Fibroblast of the aortic adventitia (primary cell): ENCODE measurements around the gene HSPBAP1. TPM values are rescaled to one million over a fixed set of nuclear protein-coding genes. Genes with fewer than 3 reads are reported as not detected.

ENCODE experiments used
- DNase-seq: peaks from one replicate; pipeline ENCODE4 v3.0.0-alpha.2; 2010; ENCODE audit warnings: low read depth
- H3K4me3 ChIP-seq: 2 replicates; pipeline ENCODE4 v1.5.1; 2011; ENCODE audit warnings: low read depth, mild to moderate bottlenecking, control low read depth, low read length, moderate library complexity
- total RNA-seq: library from RNA; depleted of rRNA; stranded (reverse); fragments of >200 nt; gene quantifications from 2 replicates; pipeline ENCODE4 v1.2.3, GENCODE V29; 2012; ENCODE audit warnings: low replicate concordance
- TF ChIP-seq, protein P1 (sequence below): IDR thresholded peaks from 2 replicates; pipeline ENCODE4 v1.5.1; 2011; ENCODE audit warnings: mild to moderate bottlenecking, low read length, control low read depth, inconsistent platforms; ENCODE audit not compliant: insufficient read depth

Gene HSPBAP1
- total RNA-seq, 1 donor = 9.6 TPM

DNA sequence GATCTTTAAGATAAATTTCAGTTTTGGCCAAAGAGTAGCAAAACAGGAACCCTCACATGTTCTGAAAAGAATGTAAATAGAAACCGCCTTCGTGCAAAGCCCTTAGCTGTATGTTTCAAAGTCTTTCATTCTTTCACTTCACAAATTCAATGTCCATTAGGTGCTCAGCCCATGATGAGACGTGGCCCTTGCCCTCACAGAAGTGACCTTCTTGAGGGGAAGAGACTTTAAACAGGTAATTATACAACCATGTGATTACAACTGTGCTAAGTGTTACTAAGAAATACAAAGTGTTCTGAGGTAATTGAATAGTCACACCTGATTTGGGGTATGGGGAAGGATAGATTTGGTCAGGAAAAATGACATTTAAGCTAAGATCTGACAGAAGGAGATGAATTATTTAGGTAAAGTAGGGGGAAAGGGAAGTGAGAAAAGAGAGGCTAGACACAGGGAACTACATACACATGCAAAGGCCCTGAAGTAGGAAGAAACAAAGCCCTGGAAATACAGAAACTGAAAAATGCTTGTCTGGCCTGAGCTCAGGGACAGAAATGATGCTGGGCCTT lies 19.6 kb downstream of the HSPBAP1 start:
- DNase-seq = no peak
- no peak overlapping the region for H3K4me3 ChIP-seq
- TF ChIP-seq, protein P1, sequence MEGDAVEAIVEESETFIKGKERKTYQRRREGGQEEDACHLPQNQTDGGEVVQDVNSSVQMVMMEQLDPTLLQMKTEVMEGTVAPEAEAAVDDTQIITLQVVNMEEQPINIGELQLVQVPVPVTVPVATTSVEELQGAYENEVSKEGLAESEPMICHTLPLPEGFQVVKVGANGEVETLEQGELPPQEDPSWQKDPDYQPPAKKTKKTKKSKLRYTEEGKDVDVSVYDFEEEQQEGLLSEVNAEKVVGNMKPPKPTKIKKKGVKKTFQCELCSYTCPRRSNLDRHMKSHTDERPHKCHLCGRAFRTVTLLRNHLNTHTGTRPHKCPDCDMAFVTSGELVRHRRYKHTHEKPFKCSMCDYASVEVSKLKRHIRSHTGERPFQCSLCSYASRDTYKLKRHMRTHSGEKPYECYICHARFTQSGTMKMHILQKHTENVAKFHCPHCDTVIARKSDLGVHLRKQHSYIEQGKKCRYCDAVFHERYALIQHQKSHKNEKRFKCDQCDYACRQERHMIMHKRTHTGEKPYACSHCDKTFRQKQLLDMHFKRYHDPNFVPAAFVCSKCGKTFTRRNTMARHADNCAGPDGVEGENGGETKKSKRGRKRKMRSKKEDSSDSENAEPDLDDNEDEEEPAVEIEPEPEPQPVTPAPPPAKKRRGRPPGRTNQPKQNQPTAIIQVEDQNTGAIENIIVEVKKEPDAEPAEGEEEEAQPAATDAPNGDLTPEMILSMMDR = no peak

DNA sequence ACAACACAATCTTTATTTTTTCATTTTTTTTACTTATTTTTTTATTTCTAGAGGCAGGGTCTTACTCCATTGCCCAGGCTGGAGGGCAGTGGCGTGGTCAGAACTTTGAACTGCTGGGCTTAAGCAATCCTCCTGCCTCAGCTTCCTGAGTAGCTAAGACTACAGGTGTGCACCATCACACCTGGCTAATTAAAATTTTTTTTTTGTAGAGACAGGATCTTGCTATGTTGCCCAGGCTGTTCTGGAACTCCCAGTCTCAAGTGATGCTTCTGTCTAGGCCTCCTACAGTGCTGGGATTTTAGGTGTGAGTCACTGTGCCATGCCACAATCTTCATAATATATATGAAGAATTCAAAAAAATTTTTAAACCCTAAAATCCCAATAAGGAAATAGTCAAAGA lies 20.8 kb downstream of the HSPBAP1 start:
- TF ChIP-seq, protein P1 = no peak
- DNase-seq = no peak
- H3K4me3 ChIP-seq = no peak overlapping the region

DNA sequence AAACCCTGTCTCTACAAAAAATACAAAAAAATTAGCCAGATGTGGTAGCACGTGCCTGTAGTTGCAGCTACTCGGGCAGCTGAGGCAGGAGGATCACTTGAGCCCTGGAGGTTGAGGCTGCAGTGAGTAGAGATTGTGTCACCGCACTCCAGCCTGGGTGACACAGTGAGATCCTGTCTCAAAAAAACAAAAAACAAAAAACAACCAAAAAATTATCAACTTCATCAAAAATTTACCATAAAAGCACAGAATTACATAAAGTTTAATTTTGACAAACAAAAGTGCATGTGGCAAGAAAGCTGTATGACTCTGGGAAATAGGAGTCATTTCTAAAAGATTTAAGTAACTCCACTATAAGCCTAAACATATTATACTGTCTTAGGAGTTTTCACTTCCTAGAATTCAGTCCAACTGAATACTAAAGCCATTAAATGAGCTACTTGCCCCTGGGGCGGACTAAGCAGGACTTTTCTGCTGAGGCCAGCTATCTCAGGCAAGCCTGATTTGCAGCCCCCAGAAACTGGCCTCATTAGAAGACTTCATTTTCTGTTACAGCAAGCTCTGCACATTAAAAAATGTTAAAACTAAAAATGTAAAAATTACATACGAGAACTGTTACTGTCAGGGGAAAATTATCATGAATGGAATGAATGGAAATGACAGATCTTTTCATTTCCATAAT lies 23.0 kb downstream of the HSPBAP1 start:
- no peak overlapping the region for H3K4me3 ChIP-seq
- TF ChIP-seq, protein P1 = no peak
- DNase-seq = no peak

DNA sequence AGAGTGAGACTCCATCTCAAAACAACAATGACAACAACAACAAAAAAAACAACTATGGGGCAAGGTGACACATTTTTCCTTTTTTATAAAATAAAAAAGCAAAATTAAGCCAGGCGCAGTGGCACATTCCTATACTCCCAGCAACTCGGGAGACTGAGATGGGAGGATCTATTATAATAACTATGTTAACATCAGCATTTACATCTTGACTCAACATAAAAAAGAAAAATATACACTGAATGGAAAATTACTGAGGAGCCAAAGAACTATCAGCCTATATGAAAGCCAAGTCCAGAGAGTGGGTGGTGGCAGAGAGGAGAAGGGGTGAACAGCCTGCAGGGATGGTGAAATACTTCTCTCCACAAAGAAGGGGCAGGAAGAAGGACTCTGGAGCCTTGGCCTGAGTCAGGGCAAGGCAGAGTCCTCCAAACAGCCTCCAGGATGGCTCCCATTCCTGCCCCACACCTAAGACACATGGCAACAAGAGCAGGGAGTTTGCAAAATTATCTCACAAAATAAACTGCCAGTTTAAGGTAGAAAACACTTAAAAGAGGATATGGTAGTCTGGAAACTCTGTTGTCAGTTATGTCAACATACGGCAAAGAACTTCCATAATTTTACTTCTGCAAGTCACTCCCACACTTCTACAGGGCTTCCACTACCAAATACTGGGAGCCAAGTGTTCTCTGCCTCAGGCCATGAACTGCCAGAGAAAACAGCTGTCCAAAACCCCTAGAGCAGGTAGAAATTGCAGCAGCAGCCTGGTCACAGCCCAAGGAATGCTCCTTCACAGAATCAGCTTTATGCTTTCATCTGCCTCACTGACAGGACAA lies 25.9 kb downstream of the HSPBAP1 start:
- H3K4me3 ChIP-seq = no peak overlapping the region
- DNase-seq = no peak
- TF ChIP-seq, protein P1 = no peak

DNA sequence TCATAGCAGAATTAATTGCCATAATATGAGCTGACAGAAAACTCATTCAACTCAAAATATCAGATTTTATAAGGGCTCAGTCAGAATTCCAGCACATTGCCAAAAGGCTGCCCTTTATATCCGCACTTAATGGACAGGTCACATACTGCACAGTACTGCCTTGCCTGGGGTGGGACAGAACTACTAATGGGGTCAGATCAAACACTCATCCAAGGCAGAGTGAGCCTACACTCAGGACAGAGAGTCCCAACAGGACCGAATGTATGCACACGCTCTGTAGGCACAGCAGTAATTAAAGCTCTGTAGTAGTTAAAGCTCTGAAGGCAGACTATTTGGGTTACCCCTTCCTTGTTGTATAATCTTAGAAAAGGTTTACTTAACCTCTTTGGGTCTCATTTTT lies 27.2 kb downstream of the HSPBAP1 start:
- H3K4me3 ChIP-seq = no peak overlapping the region
- DNase-seq = no peak
- TF ChIP-seq, protein P1 = no peak

DNA sequence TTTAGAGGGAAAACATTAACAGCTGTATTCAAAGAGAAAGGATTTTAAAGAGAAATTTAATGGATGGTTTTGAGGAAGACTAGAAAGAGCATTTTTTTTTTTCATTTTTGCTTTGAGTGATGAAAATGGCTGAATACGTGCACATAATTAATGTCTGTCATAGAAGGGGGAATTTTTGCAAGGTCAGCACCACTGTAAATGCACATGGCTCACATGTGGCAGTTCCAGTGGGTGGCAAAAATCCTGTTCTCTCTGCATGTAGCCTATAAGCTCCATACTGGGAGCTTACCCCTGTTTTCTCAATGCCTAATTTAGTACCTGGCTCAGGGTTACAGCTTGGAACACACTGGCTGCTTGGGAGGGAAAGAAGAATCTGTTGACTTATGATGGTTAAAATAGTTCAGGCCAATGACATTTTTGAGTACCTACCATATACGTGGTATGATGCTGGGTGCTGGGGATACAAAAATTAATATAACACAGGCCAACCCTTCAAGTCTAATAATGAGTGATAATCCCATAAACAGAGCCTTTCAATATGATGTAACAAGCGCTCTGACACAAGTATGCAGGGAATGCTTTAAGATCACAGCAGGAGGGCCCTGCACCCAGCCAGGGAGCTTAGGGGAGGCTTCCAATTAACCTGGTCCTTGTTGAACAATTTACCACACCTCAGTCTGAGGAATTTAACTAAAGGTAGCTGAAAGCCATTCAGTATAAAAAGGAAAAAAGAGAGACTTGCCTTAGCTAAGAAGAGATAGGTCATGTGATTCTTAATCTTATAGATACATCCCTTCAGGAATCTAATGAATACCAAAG lies 33.0 kb downstream of the HSPBAP1 start:
- no peak overlapping the region for H3K4me3 ChIP-seq
- no peak for DNase-seq
- TF ChIP-seq, protein P1 = no peak
